ENCODE results near the gene DFFB. TPM values are rescaled to one million over a fixed set of nuclear protein-coding genes. Genes with fewer than 3 reads are reported as not detected.

Gene DFFB
- total and polyA plus RNA-seq, 2 of the 13 experiments (the other 11 are each of a cell fraction or from before 2014, with no cell fraction given), result 4.6 to 9.3 TPM

- 0 out of 2 replicates have a peak, but pooled peaks have one; percentile 1 for TF ChIP-seq SOX13 (IDR thresholded peaks at IDR 0.05)
- TF ChIP-seq SOX13 (CRISPR knock-in tag; conservative IDR thresholded peaks at IDR 0.05 in 1 of 2, IDR thresholded peaks at IDR 0.05 in 1 of 2), result no peak; a peak in 1 of 4 replicates
- TF ChIP-seq HOXA9 (CRISPR knock-in tag; IDR thresholded peaks at IDR 0.05; ENCODE audit: borderline replicate concordance), result peak; percentile 61; the same call in 1 of the 2 replicates
- no peak for TF ChIP-seq TEAD3 (CRISPR knock-in tag; optimal IDR thresholded peaks at IDR 0.05; ENCODE audit: borderline replicate concordance)
- no peak for TF ChIP-seq GTF2F1 (IDR thresholded peaks at IDR 0.05; ENCODE audit: low read length)
- TF ChIP-seq HES4 (CRISPR knock-in tag; IDR thresholded peaks at IDR 0.05; ENCODE audit: borderline replicate concordance), result peak; percentile 83; the same call in 1 of the 2 replicates
- peak; percentile 56 for TF ChIP-seq CREB1 (IDR thresholded peaks at IDR 0.05)
- TF ChIP-seq CREB1 (CRISPR knock-in tag; IDR thresholded peaks at IDR 0.05), result peak; percentile 67
- TF ChIP-seq ZNF18 (CRISPR knock-in tag; IDR thresholded peaks at IDR 0.05; ENCODE audit: insufficient replicate concordance), result peak; percentile 34
- no peak for TF ChIP-seq ADNP (CRISPR knock-in tag; IDR thresholded peaks at IDR 0.05)
- TF ChIP-seq MAFF (IDR thresholded peaks at IDR 0.05; ENCODE audit: low read depth, low read length), result no peak
- TF ChIP-seq PITX1 (CRISPR knock-in tag; IDR thresholded peaks at IDR 0.05), result 0 out of 2 replicates have a peak, but pooled peaks have one; percentile 21
- no peak for TF ChIP-seq ZBTB8A (CRISPR knock-in tag; IDR thresholded peaks at IDR 0.05; ENCODE audit: borderline replicate concordance, low read depth)
Measured at GRCh38 chr1:3900150-3900968, 43.1 kb downstream of the DFFB start, which contains the start of gene C1orf174 (continued).

Data from HepG2 (cell line).